Lower leg skin (tissue), 4 donors: ENCODE measurements around the gene LGALS9. TPM values are rescaled to one million over a fixed set of nuclear protein-coding genes. Genes with fewer than 3 reads are reported as not detected.
A peak's percentile ranks its signal among the peaks of the same experiment; 100 is the strongest.

ENCODE experiments used
- DNase-seq, 2 donors: peaks; one replicate each; pipeline ENCODE4 v3.0.0-alpha.2; 2019; ENCODE audit warnings: low spot score in 2 of 2
- H3K4me3 ChIP-seq: fragments of 200-600 bp; sonication (generic); 2 replicates; pipeline ENCODE4 v1.5.1; 2017; ENCODE audit warnings: mild to moderate bottlenecking, low read depth; ENCODE audit not compliant: poor library complexity, severe bottlenecking
- POLR2A ChIP-seq, 2 donors: fragments of 450-650 bp; IDR thresholded peaks; one replicate each; pipeline ENCODE4 v1.6.1; 2016 to 2017; ENCODE audit warnings: antibody characterized with exemption in 2 of 2, mild to moderate bottlenecking in 1 of 2, moderate library complexity in 1 of 2
- WGBS, 2 donors: methylation state at CpG; one replicate each; pipeline ENCODE4 v1.1.5; 2018; 5-methylcytosine and 5-hydroxymethylcytosine counted together
- intact Hi-C: fragments of 100-400 bp; cut with DNase I; formaldehyde crosslinking; loops from one replicate; pipeline ENCODE4 v1.15.0; 2023; ENCODE audit warnings: low total_unique reads
- total RNA-seq, 4 donors: library from RNA; depleted of rRNA; stranded (reverse); fragments of >200 nt; gene quantifications; one replicate each; pipeline ENCODE4 v1.1.0, GENCODE V29; 2016
- TF ChIP-seq, protein P1 (sequence below), 3 donors: fragments of 450-650 bp; IDR thresholded peaks; one replicate each; pipeline ENCODE4 v1.5.1; 2016; ENCODE audit warnings: antibody characterized with exemption in 3 of 3, mild to moderate bottlenecking in 3 of 3, moderate library complexity in 2 of 3

The LGALS9 gene
- total RNA-seq, 4 donors from 2014 or later: 3.4 to 15.5 (median 9.5) TPM

GRCh38 chr17:27666831-27667560 lies 36.0 kb downstream of the LGALS9 start:
- TF ChIP-seq, protein P1, sequence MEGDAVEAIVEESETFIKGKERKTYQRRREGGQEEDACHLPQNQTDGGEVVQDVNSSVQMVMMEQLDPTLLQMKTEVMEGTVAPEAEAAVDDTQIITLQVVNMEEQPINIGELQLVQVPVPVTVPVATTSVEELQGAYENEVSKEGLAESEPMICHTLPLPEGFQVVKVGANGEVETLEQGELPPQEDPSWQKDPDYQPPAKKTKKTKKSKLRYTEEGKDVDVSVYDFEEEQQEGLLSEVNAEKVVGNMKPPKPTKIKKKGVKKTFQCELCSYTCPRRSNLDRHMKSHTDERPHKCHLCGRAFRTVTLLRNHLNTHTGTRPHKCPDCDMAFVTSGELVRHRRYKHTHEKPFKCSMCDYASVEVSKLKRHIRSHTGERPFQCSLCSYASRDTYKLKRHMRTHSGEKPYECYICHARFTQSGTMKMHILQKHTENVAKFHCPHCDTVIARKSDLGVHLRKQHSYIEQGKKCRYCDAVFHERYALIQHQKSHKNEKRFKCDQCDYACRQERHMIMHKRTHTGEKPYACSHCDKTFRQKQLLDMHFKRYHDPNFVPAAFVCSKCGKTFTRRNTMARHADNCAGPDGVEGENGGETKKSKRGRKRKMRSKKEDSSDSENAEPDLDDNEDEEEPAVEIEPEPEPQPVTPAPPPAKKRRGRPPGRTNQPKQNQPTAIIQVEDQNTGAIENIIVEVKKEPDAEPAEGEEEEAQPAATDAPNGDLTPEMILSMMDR (IDR thresholded peaks at IDR 0.05): no peak
- no peak for TF ChIP-seq POLR2A (IDR thresholded peaks at IDR 0.05)
- peak in 1 of 2 donors; percentile 76 for DNase-seq
- intact Hi-C loops: no loop called here
- WGBS, 2 donors: 93% methylated on average over 10 to 11 of the region's 11 CpGs
- no peak overlapping the region for H3K4me3 ChIP-seq

GRCh38 chr17:27667656-27668487 lies 36.9 kb downstream of the LGALS9 start:
- H3K4me3 ChIP-seq: no peak overlapping the region
- intact Hi-C loops: no loop called here
- DNase-seq: peak in 1 of 2 donors; percentile 61
- WGBS, 2 donors: 85 to 89% methylated on average over 5 to 11 of the region's 12 CpGs
- TF ChIP-seq, protein P1 (IDR thresholded peaks at IDR 0.05): no peak
- TF ChIP-seq POLR2A (IDR thresholded peaks at IDR 0.05): no peak

- no peak for TF ChIP-seq POLR2A (IDR thresholded peaks at IDR 0.05)
- TF ChIP-seq, protein P1 (IDR thresholded peaks at IDR 0.05): no peak
- DNase-seq: no peak
- 66 to 83% methylated on average over 2 of the region's 2 CpGs for WGBS, 2 donors
- H3K4me3 ChIP-seq: no peak overlapping the region
- intact Hi-C loops: no loop called here
Observed at GRCh38 chr17:27668488-27668823, 37.5 kb downstream of the LGALS9 start.

- peak in 1 of 2 donors; percentile 78 for DNase-seq
- WGBS, 2 donors: 90% methylated on average over 7 of the region's 7 CpGs
- TF ChIP-seq, protein P1 (IDR thresholded peaks at IDR 0.05): no peak
- TF ChIP-seq POLR2A (IDR thresholded peaks at IDR 0.05): no peak
- no peak overlapping the region for H3K4me3 ChIP-seq
- intact Hi-C loops: no loop called here
Observed at GRCh38 chr17:27669136-27669535, 38.1 kb downstream of the LGALS9 start.

DNA sequence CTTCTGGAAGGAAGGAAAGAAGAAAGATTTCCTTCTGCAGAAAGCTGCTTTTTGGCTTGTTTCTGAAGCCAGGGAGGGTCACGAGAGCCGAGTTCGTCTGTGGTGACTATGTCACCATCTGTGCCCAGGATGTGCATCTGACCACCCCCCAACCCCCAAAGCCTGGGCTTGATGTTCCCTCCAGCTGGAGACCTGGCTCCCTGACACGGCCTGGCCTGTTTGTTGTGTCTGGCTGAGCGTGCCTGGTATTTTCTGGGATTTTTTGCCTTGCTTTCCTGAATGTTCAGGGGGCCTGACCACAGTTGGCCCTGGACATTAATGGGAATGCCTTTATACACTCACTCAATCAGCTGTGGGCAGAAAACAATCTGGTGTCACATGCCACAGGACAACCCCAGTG lies 38.9 kb downstream of the LGALS9 start:
- intact Hi-C loops: no loop called here
- TF ChIP-seq POLR2A (IDR thresholded peaks at IDR 0.05): no peak
- TF ChIP-seq, protein P1 (IDR thresholded peaks at IDR 0.05): no peak
- no peak overlapping the region for H3K4me3 ChIP-seq
- 61 to 82% methylated on average over 5 of the region's 5 CpGs for WGBS, 2 donors
- no peak for DNase-seq
